ENCODE results near the gene DYNC1LI1. TPM values are rescaled to one million over a fixed set of nuclear protein-coding genes. Genes with fewer than 3 reads are reported as not detected.

The DYNC1LI1 gene
- total RNA-seq, 1 experiment from 2014 or later = 56.2 TPM

DNA sequence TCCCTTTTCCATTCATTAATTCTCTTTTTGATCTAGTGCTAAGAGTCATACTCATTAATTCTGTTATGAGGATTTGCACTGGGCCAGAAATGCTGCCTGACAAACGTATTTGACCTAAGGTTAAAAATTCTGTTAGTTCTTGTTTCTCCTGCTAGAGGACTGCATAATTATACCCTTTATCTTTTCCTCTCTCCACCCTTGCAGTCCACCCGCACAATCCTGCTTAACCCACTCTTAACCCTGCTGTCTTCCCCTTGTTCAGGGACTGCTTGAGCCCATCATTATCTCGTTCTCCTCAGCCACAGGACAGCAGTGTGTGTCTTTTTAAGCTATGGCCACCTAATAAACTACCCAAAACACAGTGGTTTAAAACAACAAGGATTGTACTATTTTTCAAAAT is 31.1 kb upstream of the DYNC1LI1 start:
- H3K9me3 ChIP-seq (ENCODE audit: control insufficient read depth, low read depth, low read length) = no peaks in the 10 kb centered on the region
- H3K4ac ChIP-seq (ENCODE audit: low read depth, low read length) = no peak overlapping the region
- no peak overlapping the region for H2AFZ ChIP-seq (ENCODE audit: low read length)
- no peak overlapping the region for H3T11ph ChIP-seq (ENCODE audit: low read length)
- H3K23me2 ChIP-seq (ENCODE audit: insufficient read length, low read depth, low read length, poor library complexity, severe bottlenecking) = no peaks in the 10 kb centered on the region
- no peaks in the 10 kb centered on the region for H3K79me2 ChIP-seq (ENCODE audit: insufficient read depth, low read length)
- H4K91ac ChIP-seq (ENCODE audit: insufficient read length, low read depth, low read length) = no peak overlapping the region
- no CpG with 5 or more reads among the region's 3 CpGs for WGBS (ENCODE audit: extremely low coverage, insufficient read length, low lambda C conversion rate)
- no peak overlapping the region for H2BK20ac ChIP-seq (ENCODE audit: low read depth, low read length, poor library complexity, severe bottlenecking)
- no peak for DNase-seq
- no peak overlapping the region for H4K5ac ChIP-seq (ENCODE audit: insufficient read length, low read depth, low read length)
- no peak overlapping the region for H2BK5ac ChIP-seq (ENCODE audit: insufficient read length, low read length)
- no peak overlapping the region for H3K18ac ChIP-seq (ENCODE audit: insufficient read length, low read depth, low read length)
- H3K27ac ChIP-seq (ENCODE audit: insufficient read length, low read depth, low read length) = no peak overlapping the region
- no peak overlapping the region for H3K4me3 Mint-ChIP-seq
- H3K27ac Mint-ChIP-seq = no peak overlapping the region
- no peak overlapping the region for H3K4me2 ChIP-seq (ENCODE audit: insufficient read depth, insufficient read length, low read length)
- no peaks in the 10 kb centered on the region for H3K27me3 ChIP-seq (ENCODE audit: insufficient read depth, low read length)
- H2BK120ac ChIP-seq (ENCODE audit: low read depth, low read length, poor library complexity, severe bottlenecking) = no peak overlapping the region
- no peak overlapping the region for H3K9ac ChIP-seq (ENCODE audit: extremely low read depth, insufficient read length, low read length)
- H4K8ac ChIP-seq (replicated peaks; ENCODE audit: insufficient read length, low read depth, low read length) = no peak overlapping the region
- peaks cover 10% of the 10 kb centered on the region for H3K27me3 Mint-ChIP-seq (ENCODE audit: low read depth)
- no peak overlapping the region for H3K56ac ChIP-seq (ENCODE audit: insufficient read length, low read depth, low read length)
- H3K4me1 ChIP-seq (ENCODE audit: insufficient read depth, low read length) = no peaks in the 10 kb centered on the region
- H2BK15ac ChIP-seq (ENCODE audit: low read depth, low read length) = no peak overlapping the region
- no peak overlapping the region for H2AK5ac ChIP-seq (ENCODE audit: insufficient read length, low read length)
- no peaks in the 10 kb centered on the region for H3K9me3 Mint-ChIP-seq
- no peak overlapping the region for H2BK12ac ChIP-seq (ENCODE audit: insufficient read length, low read depth, low read length)
- no peaks in the 10 kb centered on the region for H4K20me1 ChIP-seq (ENCODE audit: control insufficient read depth, insufficient read depth, insufficient read length)
- TF ChIP-seq, protein P1, sequence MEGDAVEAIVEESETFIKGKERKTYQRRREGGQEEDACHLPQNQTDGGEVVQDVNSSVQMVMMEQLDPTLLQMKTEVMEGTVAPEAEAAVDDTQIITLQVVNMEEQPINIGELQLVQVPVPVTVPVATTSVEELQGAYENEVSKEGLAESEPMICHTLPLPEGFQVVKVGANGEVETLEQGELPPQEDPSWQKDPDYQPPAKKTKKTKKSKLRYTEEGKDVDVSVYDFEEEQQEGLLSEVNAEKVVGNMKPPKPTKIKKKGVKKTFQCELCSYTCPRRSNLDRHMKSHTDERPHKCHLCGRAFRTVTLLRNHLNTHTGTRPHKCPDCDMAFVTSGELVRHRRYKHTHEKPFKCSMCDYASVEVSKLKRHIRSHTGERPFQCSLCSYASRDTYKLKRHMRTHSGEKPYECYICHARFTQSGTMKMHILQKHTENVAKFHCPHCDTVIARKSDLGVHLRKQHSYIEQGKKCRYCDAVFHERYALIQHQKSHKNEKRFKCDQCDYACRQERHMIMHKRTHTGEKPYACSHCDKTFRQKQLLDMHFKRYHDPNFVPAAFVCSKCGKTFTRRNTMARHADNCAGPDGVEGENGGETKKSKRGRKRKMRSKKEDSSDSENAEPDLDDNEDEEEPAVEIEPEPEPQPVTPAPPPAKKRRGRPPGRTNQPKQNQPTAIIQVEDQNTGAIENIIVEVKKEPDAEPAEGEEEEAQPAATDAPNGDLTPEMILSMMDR (conservative IDR thresholded peaks at IDR 0.05) = no peak
- H3K36me3 Mint-ChIP-seq (ENCODE audit: insufficient read depth in 1 of 3, low read depth in 3 of 3) = no peaks in the 10 kb centered on the region
- H3K79me1 ChIP-seq (ENCODE audit: insufficient read depth, low read depth, low read length, poor library complexity, severe bottlenecking) = no peaks in the 10 kb centered on the region
- peaks cover 5 to 11% of the 10 kb centered on the region in 2 experiments for H3K4me1 Mint-ChIP-seq
- no peak overlapping the region for H3K14ac ChIP-seq (ENCODE audit: insufficient read depth, low read length)
- H3K23ac ChIP-seq (ENCODE audit: insufficient read length, low read depth, low read length) = no peak overlapping the region

Data from H9 (cell line).